IgD-negative memory B cell (primary cell): ENCODE measurements around the gene GPR17. TPM values are rescaled to one million over a fixed set of nuclear protein-coding genes. Genes with fewer than 3 reads are reported as not detected.

Source experiments
- H3K27ac Mint-ChIP-seq, 3 donors: one replicate each; pipeline ENCODE4 v1.8.0; 2020 to 2022; ENCODE audit warnings: mild to moderate bottlenecking in 3 of 3, mixed read lengths in 3 of 3, moderate library complexity in 1 of 3
- H3K27me3 Mint-ChIP-seq: one replicate; pipeline ENCODE4 v1.8.0; 2021; ENCODE audit warnings: mixed read lengths
- H3K36me3 Mint-ChIP-seq: one replicate; pipeline ENCODE4 v1.8.0; 2020; ENCODE audit warnings: mild to moderate bottlenecking, mixed read lengths
- H3K4me1 Mint-ChIP-seq, 3 donors: one replicate each; pipeline ENCODE4 v1.8.0; 2020 to 2022; ENCODE audit warnings: mixed read lengths in 3 of 3, mild to moderate bottlenecking in 1 of 3
- H3K4me3 Mint-ChIP-seq, 4 donors: one replicate each; pipeline ENCODE4 v1.8.0; 2020 to 2022; ENCODE audit warnings: mild to moderate bottlenecking in 4 of 4, mixed read lengths in 4 of 4, moderate library complexity in 3 of 4
- H3K9me3 Mint-ChIP-seq, 3 donors: one replicate each; pipeline ENCODE4 v1.8.0; 2020 to 2021; ENCODE audit warnings: mixed read lengths in 3 of 3, mild to moderate bottlenecking in 1 of 3
- polyA plus RNA-seq: library from polyadenylated mRNA; unstranded; fragments of 300-500 nt; fragmentation: Illumina TruSeq; gene quantifications from one replicate; pipeline ENCODE4 v1.2.3, GENCODE V29; 2021

GPR17 gene
- polyA plus RNA-seq, 1 donor from 2014 or later, result not detected

GRCh38 chr2:127648321-127648720 is 2.4 kb downstream of the GPR17 start:
- H3K9me3 Mint-ChIP-seq, result no peaks in the 10 kb centered on the region
- H3K36me3 Mint-ChIP-seq, result peaks cover 2% of the 10 kb centered on the region
- no peaks in the 10 kb centered on the region for H3K27me3 Mint-ChIP-seq
- peak overlapping the region in 1 of 3 donors; percentile 64 for H3K27ac Mint-ChIP-seq
- H3K4me1 Mint-ChIP-seq, result peaks cover 24 to 35% (median 27%) of the 10 kb centered on the region in 3 donors
- peak overlapping the region in 2 of 4 donors; percentile 34 to 77 for H3K4me3 Mint-ChIP-seq

- H3K4me1 Mint-ChIP-seq, result peaks cover 25 to 33% (median 27%) of the 10 kb centered on the region in 3 donors
- peak overlapping the region in 1 of 3 donors; percentile 78 for H3K27ac Mint-ChIP-seq
- H3K27me3 Mint-ChIP-seq, result no peaks in the 10 kb centered on the region
- no peak overlapping the region for H3K4me3 Mint-ChIP-seq
- peaks cover 2% of the 10 kb centered on the region for H3K36me3 Mint-ChIP-seq
- no peaks in the 10 kb centered on the region for H3K9me3 Mint-ChIP-seq
Observed at GRCh38 chr2:127649100-127649611, 3.2 kb downstream of the GPR17 start.

- H3K4me3 Mint-ChIP-seq, result peak overlapping the region in 2 of 4 donors; percentile 83 to 87
- peaks cover 2% of the 10 kb centered on the region for H3K36me3 Mint-ChIP-seq
- peak overlapping the region in 1 of 3 donors; percentile 78 for H3K27ac Mint-ChIP-seq
- H3K27me3 Mint-ChIP-seq, result no peaks in the 10 kb centered on the region
- H3K4me1 Mint-ChIP-seq, result peaks cover 25 to 32% (median 27%) of the 10 kb centered on the region in 3 donors
- no peaks in the 10 kb centered on the region for H3K9me3 Mint-ChIP-seq
Observed at GRCh38 chr2:127649684-127650040, 3.7 kb downstream of the GPR17 start.

- no peak overlapping the region for H3K4me3 Mint-ChIP-seq
- H3K4me1 Mint-ChIP-seq, result peaks cover 25 to 27% (median 26%) of the 10 kb centered on the region in 3 donors
- no peaks in the 10 kb centered on the region for H3K36me3 Mint-ChIP-seq
- H3K27me3 Mint-ChIP-seq, result no peaks in the 10 kb centered on the region
- H3K9me3 Mint-ChIP-seq, result no peaks in the 10 kb centered on the region
- peak overlapping the region in 1 of 3 donors; percentile 78 for H3K27ac Mint-ChIP-seq
Observed at GRCh38 chr2:127650041-127650784, 4.3 kb downstream of the GPR17 start.

GRCh38 chr2:127650785-127651380 is 4.9 kb downstream of the GPR17 start:
- no peaks in the 10 kb centered on the region for H3K9me3 Mint-ChIP-seq
- H3K4me1 Mint-ChIP-seq, result peaks cover 25 to 27% (median 26%) of the 10 kb centered on the region in 3 donors
- H3K27me3 Mint-ChIP-seq, result no peaks in the 10 kb centered on the region
- H3K36me3 Mint-ChIP-seq, result no peaks in the 10 kb centered on the region
- no peak overlapping the region for H3K27ac Mint-ChIP-seq
- peak overlapping the region in 1 of 4 donors; percentile 60 for H3K4me3 Mint-ChIP-seq

GRCh38 chr2:127651381-127651809 is 5.4 kb downstream of the GPR17 start:
- Mint-ChIP-seq H3K27me3 (no peaks in the 10 kb centered on the region), H3K4me3 (peak overlapping the region in 1 of 4 donors; percentile 60), H3K4me1 (peaks cover 25 to 27% (median 26%) of the 10 kb centered on the region in 3 donors), H3K27ac (peak overlapping the region in 1 of 3 donors; percentile 81), H3K9me3 (no peaks in the 10 kb centered on the region), H3K36me3 (no peaks in the 10 kb centered on the region)

- H3K27me3 Mint-ChIP-seq, result no peaks in the 10 kb centered on the region
- H3K36me3 Mint-ChIP-seq, result no peaks in the 10 kb centered on the region
- peak overlapping the region in 3 of 4 donors; percentile 34 to 76 (median 52) for H3K4me3 Mint-ChIP-seq
- H3K9me3 Mint-ChIP-seq, result no peaks in the 10 kb centered on the region
- peak overlapping the region in 1 of 3 donors; percentile 11 for H3K27ac Mint-ChIP-seq
- H3K4me1 Mint-ChIP-seq, result peaks cover 21 to 24% (median 22%) of the 10 kb centered on the region in 3 donors
Observed at GRCh38 chr2:127651971-127652550, 6.1 kb downstream of the GPR17 start.

GRCh38 chr2:127652786-127653357 is 6.9 kb downstream of the GPR17 start:
- Mint-ChIP-seq H3K27ac (peak overlapping the region in 2 of 3 donors; percentile 11 to 50), H3K4me1 (peaks cover 21 to 22% (median 22%) of the 10 kb centered on the region in 3 donors), H3K4me3 (no peak overlapping the region), H3K36me3 (no peaks in the 10 kb centered on the region), H3K27me3 (no peaks in the 10 kb centered on the region), H3K9me3 (no peaks in the 10 kb centered on the region)

- H3K4me1 Mint-ChIP-seq, result peaks cover 18 to 22% (median 21%) of the 10 kb centered on the region in 3 donors
- H3K9me3 Mint-ChIP-seq, result no peaks in the 10 kb centered on the region
- peak overlapping the region in 1 of 3 donors; percentile 53 for H3K27ac Mint-ChIP-seq
- peak overlapping the region in 1 of 4 donors; percentile 43 for H3K4me3 Mint-ChIP-seq
- H3K27me3 Mint-ChIP-seq, result peaks cover under 1% of the 10 kb centered on the region
- no peaks in the 10 kb centered on the region for H3K36me3 Mint-ChIP-seq
Observed at GRCh38 chr2:127653421-127654083, 7.6 kb downstream of the GPR17 start.

- Mint-ChIP-seq H3K4me3 (no peak overlapping the region), H3K27me3 (peaks cover 4% of the 10 kb centered on the region), H3K9me3 (no peaks in the 10 kb centered on the region), H3K36me3 (no peaks in the 10 kb centered on the region), H3K27ac (no peak overlapping the region), H3K4me1 (peaks cover 17 to 22% (median 20%) of the 10 kb centered on the region in 3 donors)
Observed at GRCh38 chr2:127654084-127654837, 8.3 kb downstream of the GPR17 start.

GRCh38 chr2:127654838-127655175 is 8.9 kb downstream of the GPR17 start:
- Mint-ChIP-seq H3K36me3 (no peaks in the 10 kb centered on the region), H3K4me3 (no peak overlapping the region), H3K27ac (peak overlapping the region in 1 of 3 donors; percentile 53), H3K9me3 (peaks cover 0 to under 1% (median 0%) of the 10 kb centered on the region in 3 donors), H3K4me1 (peaks cover 13 to 18% (median 16%) of the 10 kb centered on the region in 3 donors), H3K27me3 (peaks cover 4% of the 10 kb centered on the region)

GRCh38 chr2:127655209-127656073 is 9.5 kb downstream of the GPR17 start:
- H3K36me3 Mint-ChIP-seq, result no peaks in the 10 kb centered on the region
- no peak overlapping the region for H3K27ac Mint-ChIP-seq
- no peak overlapping the region for H3K4me3 Mint-ChIP-seq
- peaks cover 7% of the 10 kb centered on the region for H3K27me3 Mint-ChIP-seq
- peaks cover 10 to 17% (median 16%) of the 10 kb centered on the region in 3 donors for H3K4me1 Mint-ChIP-seq
- H3K9me3 Mint-ChIP-seq, result peaks cover 0 to 2% (median 0%) of the 10 kb centered on the region in 3 donors

- no peaks in the 10 kb centered on the region for H3K36me3 Mint-ChIP-seq
Observed at GRCh38 chr2:127656569-127657231, 10.7 kb downstream of the GPR17 start.

More at GRCh38 chr2:127656569-127657231, 10.7 kb downstream of the GPR17 start:
- Mint-ChIP-seq H3K4me3 (no peak overlapping the region), H3K27ac (no peak overlapping the region), H3K27me3 (peaks cover 9% of the 10 kb centered on the region), H3K4me1 (peaks cover 8 to 14% (median 8%) of the 10 kb centered on the region in 3 donors), H3K9me3 (peaks cover 0 to 2% (median 0%) of the 10 kb centered on the region in 3 donors)
